ENCODE results near the gene TIFAB.

The TIFAB gene

DNA sequence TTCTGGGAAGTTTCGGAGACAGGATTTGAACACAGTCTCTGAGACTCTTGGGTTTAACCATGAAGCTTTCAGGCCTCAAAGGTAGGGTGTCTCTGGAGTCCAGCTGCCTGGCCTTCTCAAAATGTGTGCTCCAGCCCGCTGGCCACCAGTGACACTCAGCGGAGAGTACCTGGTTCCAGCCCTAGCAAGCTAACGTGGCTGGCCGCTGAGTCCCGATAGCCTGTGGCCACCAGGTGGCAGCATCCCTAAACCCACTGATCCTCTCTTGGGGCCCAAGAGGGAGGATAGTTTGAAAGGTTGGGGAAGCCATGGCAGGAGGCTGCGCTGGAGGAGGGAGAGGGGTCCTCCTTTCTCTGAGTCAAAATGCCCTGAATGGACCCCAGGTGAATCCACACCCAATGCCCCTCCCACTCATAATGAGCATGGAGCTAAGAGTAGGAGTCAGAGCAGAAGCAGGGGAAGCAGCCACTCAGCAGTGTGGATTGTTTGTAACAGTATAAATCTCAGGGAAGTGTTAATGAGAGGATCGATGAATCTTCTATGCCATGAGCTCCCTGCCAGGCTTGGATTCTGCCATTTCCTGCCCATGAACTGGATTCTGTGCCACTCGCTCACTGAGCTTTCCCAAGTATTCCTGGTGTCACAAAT, 5.4 kb upstream of the TIFAB start:
- DNase-seq = peak; percentile 7 to 43 (median 18)

GRCh38 chr5:135456238-135457099, 4.3 kb upstream of the TIFAB start:
- DNase-seq = no peak

- no peak for DNase-seq
Measured at GRCh38 chr5:135455876-135456237, 3.7 kb upstream of the TIFAB start.

GRCh38 chr5:135454946-135455345, 2.8 kb upstream of the TIFAB start:
- DNase-seq = no peak

- DNase-seq = no peak
Measured at GRCh38 chr5:135453613-135454012, 1.5 kb upstream of the TIFAB start.

- DNase-seq = no peak
Measured at GRCh38 chr5:135451581-135452320, 400 bp downstream of the TIFAB start.

- no peak for DNase-seq
Measured at GRCh38 chr5:135450952-135451351, 1.2 kb downstream of the TIFAB start.

DNA sequence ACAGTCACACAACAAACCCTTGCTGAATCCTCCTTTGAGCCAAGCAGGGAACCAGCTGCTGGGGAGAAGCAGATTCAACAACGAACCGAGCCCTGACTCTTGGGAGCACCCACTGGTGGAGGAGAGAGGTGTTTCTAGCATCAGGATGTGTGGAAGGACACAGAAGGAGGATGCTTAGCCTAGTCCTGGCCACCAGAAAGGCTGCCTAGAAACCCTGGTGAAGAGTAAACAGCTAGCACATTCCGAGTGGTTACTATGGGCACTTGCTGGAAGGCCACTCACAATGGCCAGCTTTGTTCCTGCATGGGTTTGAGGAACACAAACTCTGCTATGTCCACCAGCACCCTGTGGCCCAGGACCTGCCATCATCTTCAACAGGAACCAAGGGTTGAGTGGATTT, 1.8 kb downstream of the TIFAB start:
- no peak for DNase-seq

GRCh38 chr5:135449644-135450043, 2.5 kb downstream of the TIFAB start:
- no peak for DNase-seq

- DNase-seq = no peak
Measured at GRCh38 chr5:135448791-135449507, 3.2 kb downstream of the TIFAB start.

DNA sequence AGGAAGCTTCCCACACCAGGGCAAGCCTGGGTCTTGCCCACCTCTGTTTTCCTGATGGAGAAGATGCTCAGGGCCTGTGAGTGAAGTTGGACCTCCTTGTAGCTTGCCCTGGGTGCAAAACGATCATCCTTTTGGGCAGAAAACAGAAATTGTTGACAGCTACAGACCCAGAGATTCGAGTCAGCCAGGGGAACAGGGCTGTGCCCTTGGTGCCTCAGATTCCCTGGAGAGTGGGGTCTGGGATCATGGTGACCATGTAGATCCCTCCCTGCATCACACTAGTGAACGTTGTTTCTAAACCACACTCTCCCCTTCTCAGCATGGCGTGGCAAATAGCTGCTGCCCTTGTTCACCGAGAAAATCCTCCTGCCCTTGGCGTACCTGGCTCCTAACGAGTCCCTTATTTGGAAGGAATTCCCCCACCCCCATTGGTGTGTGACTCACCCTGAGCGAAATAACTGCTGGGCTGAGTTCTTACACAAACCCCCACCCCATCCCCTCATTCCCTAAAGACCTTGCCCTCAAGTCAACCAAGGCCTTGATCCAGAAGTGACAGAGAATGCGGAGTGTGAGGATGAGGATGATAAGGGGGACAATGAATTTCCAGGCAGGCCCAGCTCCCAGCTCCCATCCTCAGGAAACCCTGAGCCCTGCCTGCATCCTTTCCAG, 3.9 kb downstream of the TIFAB start:
- no peak for DNase-seq

GRCh38 chr5:135447298-135447929, 4.7 kb downstream of the TIFAB start, which contains the start of gene DCANP1:
Gene DCANP1, minus strand, starts transcription at chr5:135447348. Its CDS starts 240 bp downstream, at chr5:135447108.
- no peak for DNase-seq

DNA sequence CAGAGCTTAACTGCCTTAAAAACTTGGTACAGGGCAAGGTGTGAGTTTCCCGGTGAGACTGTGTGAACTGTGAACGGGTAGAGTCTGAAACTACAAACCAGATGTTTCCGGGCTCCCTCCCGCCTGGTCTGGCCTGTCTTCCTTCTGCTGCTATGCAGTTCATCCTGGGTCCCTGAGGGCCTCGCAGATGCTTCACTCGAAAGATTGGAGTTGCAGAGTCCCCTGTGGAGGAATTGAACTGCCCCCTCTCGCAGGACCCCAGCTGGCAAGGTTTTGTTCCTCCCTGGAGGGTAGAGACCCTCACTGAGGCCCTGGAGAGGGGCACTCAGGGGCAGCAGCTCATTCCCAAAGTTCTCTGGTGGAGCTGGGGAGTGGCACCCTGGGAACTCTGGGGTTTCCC, 5.5 kb downstream of the TIFAB start:
- DNase-seq = no peak

- DNase-seq = no peak
Measured at GRCh38 chr5:135446206-135446605, 5.9 kb downstream of the TIFAB start.

- DNase-seq = no peak
Measured at GRCh38 chr5:135445306-135445985, 6.7 kb downstream of the TIFAB start.

DNA sequence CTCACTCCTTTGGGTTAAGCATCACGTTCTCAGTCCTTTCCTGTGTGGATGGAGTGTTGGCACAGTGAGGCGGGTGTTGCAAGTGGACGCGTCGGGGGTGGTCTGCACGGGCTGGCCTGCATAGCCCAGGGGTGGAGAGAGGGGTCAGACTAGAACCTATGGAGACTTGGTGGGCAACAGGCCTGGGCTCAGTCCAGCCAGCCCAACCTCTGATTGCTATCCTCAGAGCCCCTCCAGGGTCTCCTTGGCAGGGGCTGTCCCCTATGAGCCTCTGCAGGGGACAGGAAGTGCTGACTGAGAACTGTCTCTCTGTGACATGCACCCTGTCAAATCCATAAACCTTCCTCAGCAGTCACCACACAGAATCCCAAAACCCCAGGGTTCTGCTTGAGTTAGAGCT, 7.3 kb downstream of the TIFAB start:
- DNase-seq = no peak

DNA sequence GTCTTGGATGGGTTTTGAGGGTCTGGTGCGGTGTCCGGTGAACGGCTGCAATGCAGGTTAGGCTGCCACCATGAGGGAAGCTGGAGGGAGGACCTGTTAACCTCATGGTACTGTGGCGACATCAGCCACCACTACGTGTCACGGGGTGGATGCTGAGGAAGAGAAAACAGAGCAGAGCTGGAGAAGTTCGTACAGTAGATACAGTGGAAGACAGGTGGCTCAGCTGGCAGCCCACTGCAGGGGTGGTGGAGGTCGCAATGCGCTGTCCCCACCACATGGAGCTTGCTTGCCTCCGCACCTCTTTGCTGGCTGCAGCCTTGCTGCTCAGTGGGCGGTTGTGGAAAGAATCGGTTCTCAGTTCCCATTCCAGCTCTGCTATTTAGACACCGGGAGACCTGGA, 7.8 kb downstream of the TIFAB start:
- no peak for DNase-seq

DNA sequence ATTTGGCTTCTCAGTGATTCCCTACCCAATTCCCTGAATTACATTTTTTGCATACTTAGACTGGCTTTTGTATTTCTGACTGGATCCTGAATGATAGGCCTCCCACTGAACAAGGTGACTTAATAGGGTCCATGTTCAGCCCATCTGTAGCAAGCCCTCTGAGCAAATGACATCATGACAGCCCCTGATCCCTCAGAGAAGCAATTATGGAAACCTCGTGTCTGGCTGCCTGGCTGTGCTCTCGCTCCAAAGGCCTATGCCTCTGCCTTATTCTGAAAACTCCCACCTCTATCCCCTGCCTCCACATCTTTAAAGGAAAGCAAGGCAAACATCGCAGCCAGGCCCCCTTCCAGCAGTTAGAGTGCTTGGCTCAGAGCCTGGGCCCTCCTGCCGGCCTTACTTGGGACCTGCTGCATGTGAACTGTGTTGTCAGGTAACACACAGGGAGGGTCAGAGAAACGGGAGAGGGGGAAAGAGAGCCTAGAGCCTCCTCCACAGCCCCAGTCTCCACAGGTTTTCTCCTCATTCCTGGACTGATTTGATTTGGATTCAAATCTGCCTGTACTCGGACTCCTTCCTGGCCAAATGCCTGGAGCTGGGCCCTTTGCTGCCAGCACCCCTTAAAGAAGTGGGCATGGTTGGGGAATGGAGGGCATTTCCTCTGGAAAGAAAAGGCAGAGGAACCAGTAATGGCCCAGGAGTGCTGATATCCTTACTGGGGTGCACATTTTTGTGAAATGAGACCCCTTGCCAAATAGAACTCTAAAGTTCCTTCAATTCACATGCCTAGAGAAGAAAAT, 8.8 kb downstream of the TIFAB start:
- DNase-seq = no peak

DNA sequence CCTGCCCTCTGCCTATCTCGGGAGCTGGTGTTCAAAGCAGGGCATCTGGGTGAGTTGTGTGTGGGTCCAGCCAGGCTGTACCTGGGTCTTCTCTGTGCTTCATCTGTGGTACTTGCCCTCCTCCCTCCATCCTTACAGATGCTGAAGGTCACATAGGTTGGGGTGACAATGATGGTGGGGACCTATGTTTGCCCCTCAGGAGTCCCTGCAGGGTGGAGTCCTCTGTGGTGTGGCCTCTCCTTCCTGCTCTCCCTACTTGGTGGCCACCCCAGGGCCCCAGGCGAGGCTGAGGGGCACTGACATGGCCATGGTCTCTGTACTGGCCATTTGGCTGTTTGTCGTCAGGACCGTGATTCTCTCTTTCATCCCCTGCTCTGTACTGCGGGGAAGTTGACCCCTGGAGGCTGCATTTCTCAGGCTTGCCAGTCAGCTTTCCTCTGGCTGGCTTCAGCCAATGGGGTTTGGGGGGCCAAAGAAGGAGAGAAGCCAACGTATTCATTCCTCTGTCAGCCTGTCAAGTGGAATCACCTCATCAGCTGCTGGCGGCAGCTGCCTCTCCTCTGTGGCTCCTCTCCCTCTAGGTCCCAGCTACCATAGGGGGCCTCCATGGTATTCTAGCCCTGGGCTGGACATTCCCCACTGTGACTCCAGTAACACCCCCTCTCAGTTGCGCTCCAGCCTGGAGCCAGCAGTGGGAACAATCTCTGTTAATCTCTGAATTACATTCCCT, 9.6 kb downstream of the TIFAB start:
- DNase-seq = no peak

GRCh38 chr5:135441919-135442318, 10.2 kb downstream of the TIFAB start:
- no peak for DNase-seq

Measured in activated naive CD4-positive, alpha-beta T cell (primary cell).